Kasumi-1 (cell line): ENCODE measurements around the gene BHLHA15.
A peak's percentile ranks its signal among the peaks of the same experiment; 100 is the strongest.

Source experiments
- DNase-seq, 2 experiments: peaks; one replicate each; lab custom pipeline; 2025; lab: John Stamatoyannopoulos, UW

BHLHA15 gene

GRCh38 chr7:98187138-98187502, 24.1 kb upstream of the BHLHA15 start:
- DNase-seq, result no peak

GRCh38 chr7:98189559-98189958, 21.7 kb upstream of the BHLHA15 start:
- peak; percentile 18 to 27 for DNase-seq

- no peak for DNase-seq
Measured at GRCh38 chr7:98191668-98192431, 19.4 kb upstream of the BHLHA15 start.

GRCh38 chr7:98192781-98193457, 18.3 kb upstream of the BHLHA15 start:
- no peak for DNase-seq

- no peak for DNase-seq
Measured at GRCh38 chr7:98193474-98194180, 17.6 kb upstream of the BHLHA15 start.

GRCh38 chr7:98194186-98194585, 17.1 kb upstream of the BHLHA15 start:
- no peak for DNase-seq

- DNase-seq, result no peak
Measured at GRCh38 chr7:98194672-98195457, 16.4 kb upstream of the BHLHA15 start.

- peak; percentile 80 to 83 for DNase-seq
Measured at GRCh38 chr7:98196706-98197605, 14.3 kb upstream of the BHLHA15 start.

GRCh38 chr7:98199131-98199530, 12.1 kb upstream of the BHLHA15 start:
- no peak for DNase-seq

- DNase-seq, result no peak
Measured at GRCh38 chr7:98200364-98200763, 10.9 kb upstream of the BHLHA15 start.

- DNase-seq, result peak; percentile 68 to 75
Measured at GRCh38 chr7:98202367-98203195, 8.7 kb upstream of the BHLHA15 start.

GRCh38 chr7:98203261-98203963, 7.8 kb upstream of the BHLHA15 start:
- DNase-seq, result no peak

GRCh38 chr7:98203964-98204605, 7.2 kb upstream of the BHLHA15 start:
- DNase-seq, result no peak

- DNase-seq, result no peak
Measured at GRCh38 chr7:98204670-98205069, 6.6 kb upstream of the BHLHA15 start.

- peak; percentile 48 to 60 for DNase-seq
Measured at GRCh38 chr7:98205162-98205845, 5.9 kb upstream of the BHLHA15 start.

- DNase-seq, result no peak
Measured at GRCh38 chr7:98206451-98207330, 4.5 kb upstream of the BHLHA15 start.

GRCh38 chr7:98209166-98209920, 1.9 kb upstream of the BHLHA15 start:
- no peak for DNase-seq
